Stimulated activated naive CD8-positive, alpha-beta T cell treated with anti-CD3 and anti-CD28 coated beads, Interleukin-15, Interleukin-2, amounts not matched to agents 100 U/mL and 50 U/mL, for 24 hours (primary cell): ENCODE data around the gene ASB7.
"Not testable (repeated sequence)": the region's sequence is repeated elsewhere in the genome, so short reads cannot be mapped to it uniquely, and the experiment has no call there.

Experiments used
- ATAC-seq: fragments of 150-1000 bp; cut with Tn5 transposase; one replicate; pipeline ENCODE4 v1.10.0; 2021
- DNase-seq: peaks from one replicate; pipeline ENCODE4 v3.0.0; 2021

ASB7 gene

GRCh38 chr15:100651253-100651652 lies 48.9 kb downstream of the ASB7 start:
- ATAC-seq (no peak), DNase-seq (no peak)

GRCh38 chr15:100652116-100652515 lies 49.7 kb downstream of the ASB7 start:
- ATAC-seq, result no peak

GRCh38 chr15:100653608-100654007 lies 51.2 kb downstream of the ASB7 start:
- no peak for DNase-seq
- ATAC-seq, result no peak

More at GRCh38 chr15:100652116-100652515, 49.7 kb downstream of the ASB7 start:
- no peak for DNase-seq

GRCh38 chr15:100658895-100659294 lies 56.5 kb downstream of the ASB7 start:
- DNase-seq (no peak), ATAC-seq (no peak)

- no peak for ATAC-seq
- DNase-seq, result no peak
These were observed 58.8 kb downstream of the ASB7 start for GRCh38 chr15:100661156-100661555.

- DNase-seq, result no peak
- no peak for ATAC-seq
These were observed 60.9 kb downstream of the ASB7 start for GRCh38 chr15:100663086-100663914.

GRCh38 chr15:100663915-100664281 lies 61.5 kb downstream of the ASB7 start:
- ATAC-seq, result no peak
- DNase-seq, result no peak

GRCh38 chr15:100665570-100665969 lies 63.2 kb downstream of the ASB7 start:
- no peak for ATAC-seq
- no peak for DNase-seq

GRCh38 chr15:100667405-100668347 lies 65.3 kb downstream of the ASB7 start:
- ATAC-seq, result no peak
- DNase-seq, result no peak

- no peak for ATAC-seq
- no peak for DNase-seq
These were observed 66.0 kb downstream of the ASB7 start for GRCh38 chr15:100668348-100668745.

GRCh38 chr15:100669260-100669659 lies 66.9 kb downstream of the ASB7 start:
- ATAC-seq, result no peak
- no peak for DNase-seq

GRCh38 chr15:100670505-100671021 lies 68.2 kb downstream of the ASB7 start:
- ATAC-seq, result no peak
- no peak for DNase-seq

- DNase-seq, result no peak
- ATAC-seq, result no peak
These were observed 68.8 kb downstream of the ASB7 start for GRCh38 chr15:100671124-100671680.

GRCh38 chr15:100671858-100672543 lies 69.6 kb downstream of the ASB7 start:
- ATAC-seq (no peak), DNase-seq (no peak)

GRCh38 chr15:100672959-100673358 lies 70.6 kb downstream of the ASB7 start:
- ATAC-seq (no peak), DNase-seq (no peak)

- not testable (repeated sequence) for ATAC-seq, DNase-seq
These were observed 76.8 kb downstream of the ASB7 start for GRCh38 chr15:100679151-100679550.

- DNase-seq (no peak), ATAC-seq (no peak)
These were observed 78.3 kb downstream of the ASB7 start for GRCh38 chr15:100680726-100681125.

- DNase-seq (no peak), ATAC-seq (no peak)
These were observed 79.0 kb downstream of the ASB7 start for GRCh38 chr15:100681335-100681746.

- ATAC-seq, result no peak
- no peak for DNase-seq
These were observed 80.1 kb downstream of the ASB7 start for GRCh38 chr15:100682468-100682867.

- no peak for ATAC-seq
- no peak for DNase-seq
These were observed 81.0 kb downstream of the ASB7 start for GRCh38 chr15:100683434-100683833.

GRCh38 chr15:100684591-100684990 lies 82.2 kb downstream of the ASB7 start:
- DNase-seq (no peak), ATAC-seq (no peak)
